Measurements from ENCODE around the gene HTRA2.
A peak's percentile ranks its signal among the peaks of the same experiment; 100 is the strongest.

The HTRA2 gene

GRCh38 chr2:74551530-74551929, 21.8 kb downstream of the HTRA2 start:
- TF ChIP-seq CTCF (IDR thresholded peaks at IDR 0.05; ENCODE audit: insufficient read depth, missing control alignments), result no peak

GRCh38 chr2:74551942-74552913, 22.5 kb downstream of the HTRA2 start:
- TF ChIP-seq CTCF (IDR thresholded peaks at IDR 0.05; ENCODE audit: insufficient read depth, missing control alignments), result no peak
- FAIRE-seq, result no peak
- DNase-seq (ENCODE audit: insufficient read length, low spot score), result no peak

More at GRCh38 chr2:74551530-74551929, 21.8 kb downstream of the HTRA2 start:
- FAIRE-seq (no peak), DNase-seq (ENCODE audit: insufficient read length, low spot score) (no peak)

GRCh38 chr2:74552914-74553811, 23.4 kb downstream of the HTRA2 start:
- TF ChIP-seq CTCF (IDR thresholded peaks at IDR 0.05; ENCODE audit: insufficient read depth, missing control alignments), result no peak
- DNase-seq (ENCODE audit: insufficient read length, low spot score) (no peak), FAIRE-seq (no peak)

- no peak for TF ChIP-seq CTCF (IDR thresholded peaks at IDR 0.05; ENCODE audit: insufficient read depth, missing control alignments)
- FAIRE-seq (no peak), DNase-seq (ENCODE audit: insufficient read length, low spot score) (peak; percentile 91)
These were observed 24.4 kb downstream of the HTRA2 start, which contains the start of the genes DOK1 and LOXL3 for GRCh38 chr2:74553892-74554819. Gene DOK1 (plus strand): TSS chr2:74554720. CDS start chr2:74554755, 35 bp downstream. Gene LOXL3 (minus strand): TSS chr2:74553942. CDS start chr2:74552634, 1,308 bp downstream.

- DNase-seq (ENCODE audit: insufficient read length, low spot score) (no peak), FAIRE-seq (no peak)
- no peak for TF ChIP-seq CTCF (IDR thresholded peaks at IDR 0.05; ENCODE audit: insufficient read depth, missing control alignments)
These were observed 25.2 kb downstream of the HTRA2 start for GRCh38 chr2:74554820-74555531.
